K562 (cell line): Measurements from ENCODE around the gene SSBP2. TPM values are rescaled to one million over a fixed set of nuclear protein-coding genes. Genes with fewer than 3 reads are reported as not detected.

Experiments used
- ATAC-seq: fragments of 200-7000 bp; cut with Tn5 transposase; 3 replicates; pipeline ENCODE4 v1.9.1; 2020; ENCODE audit warnings: moderate library complexity
- BruUV-seq: library from RNA; stranded (reverse); fragments of 400-500 nt; replicated peaks from 2 replicates; lab custom pipeline; 2021; lab: Mats Ljungman, UMichigan
- CTCF ChIA-PET: fragments of 300-600 bp; formaldehyde crosslinking; extraction: SDS; loops from one replicate; lab custom pipeline; 2021; ENCODE audit warnings: low intra/inter-chr PET ratio; lab: Yijun Ruan, JAX
- POLR2A ChIA-PET: fragments of 300-600, 350-650 bp; sonication (Branson Sonifier 250); formaldehyde crosslinking; extraction: SDS; loops from one replicate; lab custom pipeline; 2021; ENCODE audit warnings: antibody characterized with exemption, inconsistent platforms; lab: Yijun Ruan, JAX
- DNase-seq, 4 experiments: peaks; one replicate each; pipeline versions ENCODE4 v3.0.0 to v3.0.0-alpha.2; 2011 to 2018; ENCODE audit warnings: low spot score in 3 of 4, mixed read lengths in 3 of 4; ENCODE audit errors: extremely low read depth in 1 of 4
- FAIRE-seq: peaks from 2 replicates; lab custom pipeline; 2011; peaks lifted over from hg19 to GRCh38; lab: Jason Lieb, UNC
- H2AFZ ChIP-seq: 2 replicates; pipeline ENCODE4 v1.6.0; 2011; ENCODE audit warnings: low read depth, low read length, control low read depth, inconsistent platforms
- H3K27ac ChIP-seq: fragments of 200-600 bp; 3 replicates; pipeline ENCODE4 v1.8.0; 2011; ENCODE audit warnings: low read depth, mild to moderate bottlenecking, control low read depth, inconsistent platforms, low read length, moderate library complexity, mixed read lengths; ENCODE audit errors: extremely low read depth
- H3K27me3 ChIP-seq, 2 experiments: fragments of 300-600 bp in 1 of 2; 2 replicates in 1 of 2; 3 replicates in 1 of 2; pipeline versions ENCODE4 v1.6.0 to v1.8.0; 2011; ENCODE audit warnings: inconsistent platforms in 2 of 2, low read length in 2 of 2, mild to moderate bottlenecking in 1 of 2, mixed read lengths in 1 of 2, moderate library complexity in 1 of 2; ENCODE audit not compliant: control insufficient read depth in 2 of 2, insufficient read depth in 2 of 2
- H3K36me3 ChIP-seq: fragments of 300-600 bp; 3 replicates; pipeline ENCODE4 v1.8.0; 2011; ENCODE audit warnings: mild to moderate bottlenecking, low read length, inconsistent platforms; ENCODE audit not compliant: control insufficient read depth, insufficient read depth
- H3K4me1 ChIP-seq, 2 experiments: fragments of 200-600 bp in 1 of 2; replicated peaks in 1 of 2; 2 replicates in 1 of 2; 3 replicates in 1 of 2; pipeline versions ENCODE4 v1.5.1 to v1.8.0; 2011; ENCODE audit warnings: inconsistent platforms in 2 of 2, low read length in 2 of 2, mild to moderate bottlenecking in 1 of 2, mixed read lengths in 1 of 2, moderate library complexity in 1 of 2; ENCODE audit not compliant: control insufficient read depth in 2 of 2, insufficient read depth in 2 of 2
- H3K4me2 ChIP-seq: 2 replicates; pipeline ENCODE4 v1.6.1; 2011; ENCODE audit warnings: low read length, control low read depth, inconsistent platforms, mixed read lengths; ENCODE audit not compliant: insufficient read depth
- H3K4me3 ChIP-seq: fragments of 200-600 bp; sonication (generic), shearing (Covaris generic); 2 replicates; pipeline ENCODE4 v1.5.1; 2016; ENCODE audit warnings: control low read depth, inconsistent platforms
- H3K79me2 ChIP-seq: fragments of 200-600 bp; 3 replicates; pipeline ENCODE4 v1.8.0; 2011; ENCODE audit warnings: low read length, inconsistent platforms; ENCODE audit not compliant: control insufficient read depth, insufficient read depth
- H3K9ac ChIP-seq, 2 experiments: 2 replicates each; pipeline versions ENCODE4 v1.6.0 to v1.6.1; 2011; ENCODE audit warnings: low read depth in 2 of 2, low read length in 2 of 2, control low read depth in 1 of 2, inconsistent platforms in 1 of 2, mild to moderate bottlenecking in 1 of 2, mixed read lengths in 1 of 2; ENCODE audit not compliant: insufficient read depth in 1 of 2
- H3K9me1 ChIP-seq: one replicate; pipeline ENCODE4 v1.6.0; 2011; ENCODE audit warnings: inconsistent platforms, mild to moderate bottlenecking, low read length, moderate library complexity; ENCODE audit not compliant: control insufficient read depth, insufficient read depth
- H3K9me3 ChIP-seq: replicated peaks from 2 replicates; pipeline ENCODE4 v1.5.1; 2011; ENCODE audit warnings: low read depth, low read length, inconsistent platforms; ENCODE audit not compliant: control insufficient read depth, insufficient read depth
- H4K20me1 ChIP-seq: replicated peaks from 2 replicates; pipeline ENCODE4 v1.6.1; 2011; ENCODE audit warnings: low read length, inconsistent platforms, mixed read lengths; ENCODE audit not compliant: control insufficient read depth, insufficient read depth
- EHMT2 ChIP-seq: fragments of 450-650 bp; IDR thresholded peaks from 2 replicates; pipeline ENCODE4 v1.6.1; 2018; ENCODE audit warnings: antibody characterized with exemption
- HDAC8 ChIP-seq: fragments of 450-650 bp; IDR thresholded peaks from 2 replicates; pipeline ENCODE4 v1.6.1; 2016; ENCODE audit warnings: mild to moderate bottlenecking, missing genetic modification characterization, moderate library complexity, missing compliant biosample characterization
- KAT7 ChIP-seq: sonication (generic); formaldehyde crosslinking; IDR thresholded peaks from 2 replicates; pipeline ENCODE4 v1.8.0; 2022; ENCODE audit warnings: missing genetic modification reagents, mild to moderate bottlenecking, borderline replicate concordance
- KAT8 ChIP-seq: fragments of 450-650 bp; IDR thresholded peaks from 2 replicates; pipeline ENCODE4 v1.6.1; 2016; ENCODE audit warnings: low read depth, mild to moderate bottlenecking
- MAFG ChIP-seq: fragments of 450-650 bp; conservative IDR thresholded peaks from 2 replicates; pipeline ENCODE4 v1.6.1; 2016; ENCODE audit warnings: missing genetic modification characterization, missing compliant biosample characterization
- PKNOX1 ChIP-seq: fragments of 450-650 bp; IDR thresholded peaks from 2 replicates; pipeline ENCODE4 v1.6.1; 2016
- RBM15 ChIP-seq: fragments of 200-400 bp; formaldehyde crosslinking; IDR thresholded peaks from 2 replicates; pipeline ENCODE4 v1.6.1; 2018; ENCODE audit warnings: mild to moderate bottlenecking, low read length, moderate library complexity; ENCODE audit not compliant: insufficient read depth
- RFX1 ChIP-seq: fragments of 450-650 bp; IDR thresholded peaks from 2 replicates; pipeline ENCODE4 v1.6.1; 2016; ENCODE audit warnings: mild to moderate bottlenecking, moderate library complexity
- SAFB2 ChIP-seq: fragments of 200-400 bp; formaldehyde crosslinking; IDR thresholded peaks from 2 replicates; pipeline ENCODE4 v1.6.1; 2018; ENCODE audit warnings: borderline replicate concordance, low read length, low read depth, moderate library complexity; ENCODE audit not compliant: severe bottlenecking
- SRF ChIP-seq, 2 experiments: fragments of 250-450, 450-650 bp in 1 of 2; sonication (Bioruptor Pico) in 1 of 2; sonication (generic) in 1 of 2; formaldehyde crosslinking; IDR thresholded peaks; 2 replicates each; pipeline versions ENCODE4 v1.5.0 to v1.5.1; 2020 to 2022; ENCODE audit warnings: mild to moderate bottlenecking in 1 of 2, missing genetic modification reagents in 1 of 2
- SRSF1 ChIP-seq: fragments of 200-400 bp; formaldehyde crosslinking; IDR thresholded peaks from 2 replicates; pipeline ENCODE4 v1.6.1; 2017; ENCODE audit warnings: mild to moderate bottlenecking, low read depth, low read length, moderate library complexity
- TRIM24 ChIP-seq, 2 experiments: fragments of 450-650 bp; IDR thresholded peaks; 2 replicates each; pipeline ENCODE4 v1.6.1; 2016
- ZNF398 ChIP-seq: fragments of 250-450 bp; sonication (Bioruptor Pico); IDR thresholded peaks from 2 replicates; pipeline ENCODE4 v1.8.0; 2021; ENCODE audit warnings: moderate library complexity, mild to moderate bottlenecking, inconsistent platforms
- ZNF740 ChIP-seq, 3 experiments: fragments of 200-800 bp in 1 of 3; sonication (Bioruptor generic) in 1 of 3; sonication (generic) in 1 of 3; formaldehyde crosslinking in 1 of 3; IDR thresholded peaks; 2 replicates each; pipeline versions ENCODE4 v1.6.1 to v1.8.0; 2016 to 2022; ENCODE audit warnings: mild to moderate bottlenecking in 2 of 3, missing compliant biosample characterization in 2 of 3, missing genetic modification characterization in 2 of 3, missing genetic modification reagents in 1 of 3
- ZNF764 ChIP-seq: fragments of 250-450 bp; sonication (Bioruptor Pico); IDR thresholded peaks from 2 replicates; pipeline ENCODE4 v1.4.0; 2020; ENCODE audit warnings: low read depth, mild to moderate bottlenecking, moderate library complexity
- WGBS: fragments of 100-300 bp; shearing (Covaris generic); methylation state at CpG from one replicate; pipeline ENCODE4 v1.1.6; 2016; ENCODE audit warnings: low coverage, mixed read lengths; ENCODE audit not compliant: insufficient coverage; ENCODE audit errors: missing lambda C conversion rate; 5-methylcytosine and 5-hydroxymethylcytosine counted together
- in situ Hi-C: fragments of 300-500 bp; cut with MboI; formaldehyde crosslinking; loops from 4 replicates; pipeline ENCODE4 v1.15.0; 2018; ENCODE audit warnings: inconsistent platforms, mixed read lengths
- intact Hi-C: fragments of 100-400 bp; cut with micrococcal nuclease; formaldehyde crosslinking; loops from 2 replicates; pipeline ENCODE4 v1.14.2; 2022
- polyA plus RNA-seq, 8 experiments: library from polyadenylated mRNA; depleted of rRNA in 4 of 8; stranded (reverse) in 5 of 8; unstranded in 3 of 8; fragments of >200 nt; fragmentation: Nextera tagmentation in 2 of 8; fragmentation: Illumina TruSeq in 1 of 8; extraction: Ambion mirVana in 2 of 8; extraction: Trizol in 1 of 8; gene quantifications; 2 replicates each; pipeline versions ENCODE4 v1.2.1 to v1.2.3, GENCODE V29; 2011 to 2014; ENCODE audit warnings: inconsistent platforms in 1 of 8, missing spikeins in 1 of 8
- total RNA-seq, 7 experiments: library from RNA; depleted of rRNA in 6 of 7; stranded (reverse); fragments of >200 nt in 6 of 7; fragmentation: Illumina TruSeq in 2 of 7; extraction: Trizol in 2 of 7; gene quantifications; 2 replicates each; pipeline versions ENCODE4 v1.2.1 to v1.2.3, GENCODE V29; 2011 to 2021; ENCODE audit warnings: low replicate concordance in 1 of 7

The SSBP2 gene
- total and polyA plus RNA-seq, 9 of the 15 experiments (the other 6 are each of a cell fraction or from before 2014, with no cell fraction given): 22.3 to 133 (median 42.1) TPM

GRCh38 chr5:81424728-81425127, 326.2 kb downstream of the SSBP2 start:
- CTCF ChIA-PET: interaction anchor here (1.4 to 2.2 kb wide), 2 partner anchors 741 to 800 kb away, joined by 7 to 11 read pairs; no protein-coding TSS in a partner anchor
- Histone ChIP-seq H3K9ac (no peak overlapping the region), H3K27ac (no peak overlapping the region), H3K4me2 (no peak overlapping the region), H3K36me3 (0 out of 3 replicates have a peak, but pooled peaks cover 5% of the 10 kb centered on the region), H3K4me3 (no peak overlapping the region), H3K27me3 (no peaks in the 10 kb centered on the region), H3K9me1 (no peaks in the 10 kb centered on the region), H3K79me2 (no peaks in the 10 kb centered on the region), H2AFZ (no peak overlapping the region), H3K9me3 (no peaks in the 10 kb centered on the region), H4K20me1 (no peaks in the 10 kb centered on the region), H3K4me1 (peaks cover 0 to 8% of the 10 kb centered on the region in 2 experiments; a peak in 3 of 5 replicates)
- WGBS: 95% methylated on average over 1 of the region's 1 CpG
- POLR2A ChIA-PET: no interaction called here
- BruUV-seq: no TSS peak
- in situ Hi-C loops: loop anchor here (10.0 kb wide), 1 partner anchor 420 kb away; no protein-coding TSS in a partner anchor
- no peak for FAIRE-seq
- ATAC-seq: no peak
- intact Hi-C loops: loop anchor here (1.0 to 10.0 kb wide), 6 partner anchors 80 to 803 kb away; partner anchors contain the start of gene SSBP2
- DNase-seq: no peak
- no peak for TF ChIP-seq MAFG (tag)
- no peak for TF ChIP-seq KAT7 (CRISPR knock-in tag)
- no peak for TF ChIP-seq KAT8
- TF ChIP-seq SRF (CRISPR knock-in tag; IDR thresholded peaks at IDR 0.05): no peak
- TF ChIP-seq RBM15: no peak
- TF ChIP-seq EHMT2: no peak
- no peak for TF ChIP-seq ZNF740 (CRISPR knock-in tag; IDR thresholded peaks at IDR 0.05)
- no peak for TF ChIP-seq ZNF740 (tag; IDR thresholded peaks at IDR 0.05)
- no peak for TF ChIP-seq ZNF398 (CRISPR knock-in tag)
- TF ChIP-seq ZNF764 (CRISPR knock-in tag): no peak
- TF ChIP-seq PKNOX1: no peak
- TF ChIP-seq RFX1: no peak
- TF ChIP-seq HDAC8: no peak
- TF ChIP-seq TRIM24 (IDR thresholded peaks at IDR 0.05): no peak
- no peak for TF ChIP-seq SRSF1
- no peak for TF ChIP-seq SAFB2
